H7 (cell line): ENCODE results near the gene IL17RC. TPM values are rescaled to one million over a fixed set of nuclear protein-coding genes. Genes with fewer than 3 reads are reported as not detected.
A peak's percentile ranks its signal among the peaks of the same experiment; 100 is the strongest.

Experiments
- DNase-seq: peaks from one replicate; pipeline ENCODE4 v3.0.0; 2012
- H3K27me3 ChIP-seq: 2 replicates; pipeline ENCODE4 v1.6.0; 2011; ENCODE audit warnings: mild to moderate bottlenecking, low read length; ENCODE audit not compliant: control insufficient read depth, insufficient read depth
- H3K36me3 ChIP-seq: replicated peaks from 2 replicates; pipeline ENCODE4 v1.5.1; 2011; ENCODE audit warnings: low read length; ENCODE audit not compliant: control insufficient read depth, insufficient read depth
- H3K4me3 ChIP-seq: 2 replicates; pipeline ENCODE4 v1.5.1; 2011; ENCODE audit warnings: low read depth, mild to moderate bottlenecking, control low read depth, low read length, moderate library complexity; ENCODE audit not compliant: insufficient read depth
- total RNA-seq: library from RNA; depleted of rRNA; stranded (reverse); fragments of >200 nt; shearing (Covaris generic); gene quantifications from 2 replicates; pipeline ENCODE4 v1.2.3, GENCODE V29; 2014

Gene IL17RC
- total RNA-seq, 1 experiment from 2014 or later = 11.6 TPM

GRCh38 chr3:9940746-9941145, 23.8 kb downstream of the IL17RC start:
- H3K36me3 ChIP-seq = no peaks in the 10 kb centered on the region; the same call in 1 of the 2 replicates
- no peak for DNase-seq
- H3K27me3 ChIP-seq = no peaks in the 10 kb centered on the region; the same call in none of the 2 replicates
- H3K4me3 ChIP-seq = no peak overlapping the region

- Histone ChIP-seq H3K4me3 (no peak overlapping the region), H3K36me3 (no peaks in the 10 kb centered on the region; the same call in 1 of the 2 replicates), H3K27me3 (peaks cover 3% of the 10 kb centered on the region)
- no peak for DNase-seq
Observed at GRCh38 chr3:9942164-9942563, 25.3 kb downstream of the IL17RC start.

GRCh38 chr3:9942934-9943690, 26.2 kb downstream of the IL17RC start:
- peak; percentile 42 for DNase-seq
- H3K4me3 ChIP-seq = no peak overlapping the region
- peaks cover 7% of the 10 kb centered on the region for H3K27me3 ChIP-seq

GRCh38 chr3:9944271-9944670, 27.4 kb downstream of the IL17RC start:
- Histone ChIP-seq H3K4me3 (no peak overlapping the region), H3K27me3 (peaks cover 7% of the 10 kb centered on the region), H3K36me3 (no peaks in the 10 kb centered on the region; the same call in 1 of the 2 replicates)
- no peak for DNase-seq

More at GRCh38 chr3:9942934-9943690, 26.2 kb downstream of the IL17RC start:
- H3K36me3 ChIP-seq = no peaks in the 10 kb centered on the region; the same call in 1 of the 2 replicates

- peaks cover 7% of the 10 kb centered on the region for H3K27me3 ChIP-seq
- DNase-seq = no peak
- no peak overlapping the region for H3K4me3 ChIP-seq
- no peaks in the 10 kb centered on the region; the same call in 1 of the 2 replicates for H3K36me3 ChIP-seq
Observed at GRCh38 chr3:9945358-9945757, 28.5 kb downstream of the IL17RC start.

- peak; percentile 96 for DNase-seq
- peak overlapping the region; percentile 63 for H3K4me3 ChIP-seq
- H3K36me3 ChIP-seq = no peaks in the 10 kb centered on the region; the same call in 1 of the 2 replicates
- peaks cover 7% of the 10 kb centered on the region for H3K27me3 ChIP-seq
Observed at GRCh38 chr3:9946112-9947024, 29.5 kb downstream of the IL17RC start.

GRCh38 chr3:9947025-9947995, 30.4 kb downstream of the IL17RC start:
- Histone ChIP-seq H3K4me3 (peak overlapping the region; percentile 63), H3K27me3 (peaks cover 8% of the 10 kb centered on the region), H3K36me3 (no peaks in the 10 kb centered on the region; the same call in 1 of the 2 replicates)
- peak; percentile 94 for DNase-seq

- Histone ChIP-seq H3K27me3 (peaks cover 8% of the 10 kb centered on the region), H3K4me3 (no peak overlapping the region), H3K36me3 (no peaks in the 10 kb centered on the region; the same call in 1 of the 2 replicates)
- DNase-seq = peak; percentile 24
Observed at GRCh38 chr3:9948586-9948985, 31.7 kb downstream of the IL17RC start.

- no peaks in the 10 kb centered on the region; the same call in 1 of the 2 replicates for H3K36me3 ChIP-seq
- H3K27me3 ChIP-seq = peaks cover 8% of the 10 kb centered on the region
- no peak overlapping the region for H3K4me3 ChIP-seq
- DNase-seq = peak; percentile 26
Observed at GRCh38 chr3:9949115-9949514, 32.2 kb downstream of the IL17RC start.

- Histone ChIP-seq H3K4me3 (no peak overlapping the region), H3K27me3 (peaks cover 8% of the 10 kb centered on the region), H3K36me3 (no peaks in the 10 kb centered on the region; the same call in 1 of the 2 replicates)
- DNase-seq = no peak
Observed at GRCh38 chr3:9949626-9950025, 32.7 kb downstream of the IL17RC start.

GRCh38 chr3:9951126-9951525, 34.2 kb downstream of the IL17RC start:
- Histone ChIP-seq H3K4me3 (0 out of 2 replicates have a peak overlapping the region, but pooled peaks have one; percentile 73), H3K36me3 (no peaks in the 10 kb centered on the region; the same call in 1 of the 2 replicates), H3K27me3 (peaks cover 8% of the 10 kb centered on the region)
- peak; percentile 36 for DNase-seq

- H3K4me3 ChIP-seq = peak overlapping the region; percentile 73
- no peak for DNase-seq
- H3K36me3 ChIP-seq = no peaks in the 10 kb centered on the region; the same call in 1 of the 2 replicates
- H3K27me3 ChIP-seq = peaks cover 8% of the 10 kb centered on the region
Observed at GRCh38 chr3:9951598-9951961, 34.7 kb downstream of the IL17RC start.

- peak; percentile 92 for DNase-seq
- Histone ChIP-seq H3K27me3 (peaks cover 5% of the 10 kb centered on the region), H3K36me3 (no peaks in the 10 kb centered on the region; the same call in 1 of the 2 replicates), H3K4me3 (peak within 1 kb of the TSS; percentile 73)
Observed at GRCh38 chr3:9951962-9952805, 35.3 kb downstream of the IL17RC start, which contains the start of gene PRRT3. Gene PRRT3, minus strand, starts transcription at chr3:9952408. Its CDS starts 2,293 bp downstream, at chr3:9950115.
